ENCODE data around the gene SIPA1L3. TPM values are rescaled to one million over a fixed set of nuclear protein-coding genes. Genes with fewer than 3 reads are reported as not detected.
A peak's percentile ranks its signal among the peaks of the same experiment; 100 is the strongest.

Gene SIPA1L3
- total and polyA plus RNA-seq, 4 donors = 9.6 to 50.5 (median 27.6) TPM

DNA sequence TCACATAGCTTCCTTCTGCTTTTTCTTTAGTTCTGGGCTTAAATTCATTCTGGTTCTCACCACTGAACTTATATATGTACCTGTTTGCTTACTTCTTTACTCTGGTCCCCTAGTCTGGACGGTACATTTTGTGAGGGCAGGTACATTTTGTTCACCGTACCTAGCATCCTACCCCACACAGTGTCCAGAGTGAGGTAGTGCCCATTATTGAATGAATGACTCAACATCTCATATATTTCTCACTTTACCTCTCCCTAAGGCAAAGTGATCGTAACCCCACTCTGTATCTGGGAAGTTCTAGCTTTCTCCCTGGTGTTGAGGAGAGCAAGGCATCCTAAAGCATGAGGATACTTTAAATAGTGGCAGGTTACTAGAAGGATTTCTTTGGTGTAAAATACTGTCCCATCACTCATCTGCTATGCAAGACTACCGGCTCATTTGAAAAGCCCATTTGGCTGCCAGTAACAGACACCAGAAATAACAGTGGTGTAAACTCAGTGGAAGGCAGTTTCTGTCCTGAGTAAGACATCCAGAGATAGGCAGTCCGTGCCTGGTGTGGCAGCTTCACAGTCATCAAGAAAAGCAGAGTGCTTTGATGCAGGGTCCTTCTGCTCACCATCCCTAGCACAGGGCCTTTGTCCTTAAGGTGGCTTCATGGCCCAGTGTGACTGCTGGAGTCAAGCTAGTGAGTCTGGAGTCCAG is 111.8 kb downstream of the SIPA1L3 start:
- Histone ChIP-seq H3K4me3 (no peak overlapping the region), H3K4me1 (ENCODE audit: control insufficient read depth in 5 of 5, insufficient read depth in 5 of 5, low read length in 5 of 5) (peaks cover 0 to 20% (median 4%) of the 10 kb centered on the region in 5 donors), H3K27ac (ENCODE audit: low read depth in 1 of 2, low read length in 1 of 2) (no peak overlapping the region), H3K27me3 (ENCODE audit: control insufficient read depth in 3 of 3, insufficient read depth in 3 of 3, low read length in 2 of 3) (no peaks in the 10 kb centered on the region), H3K9ac (ENCODE audit: insufficient read depth in 1 of 2, low read length in 2 of 2) (no peak overlapping the region), H3K36me3 (ENCODE audit: control insufficient read depth in 4 of 4, insufficient read depth in 4 of 4, low read length in 4 of 4) (no peaks in the 10 kb centered on the region), H3K9me3 (ENCODE audit: control insufficient read depth in 4 of 4, insufficient read depth in 3 of 4, low read length in 3 of 4) (no peaks in the 10 kb centered on the region)
- TF ChIP-seq, protein P1, sequence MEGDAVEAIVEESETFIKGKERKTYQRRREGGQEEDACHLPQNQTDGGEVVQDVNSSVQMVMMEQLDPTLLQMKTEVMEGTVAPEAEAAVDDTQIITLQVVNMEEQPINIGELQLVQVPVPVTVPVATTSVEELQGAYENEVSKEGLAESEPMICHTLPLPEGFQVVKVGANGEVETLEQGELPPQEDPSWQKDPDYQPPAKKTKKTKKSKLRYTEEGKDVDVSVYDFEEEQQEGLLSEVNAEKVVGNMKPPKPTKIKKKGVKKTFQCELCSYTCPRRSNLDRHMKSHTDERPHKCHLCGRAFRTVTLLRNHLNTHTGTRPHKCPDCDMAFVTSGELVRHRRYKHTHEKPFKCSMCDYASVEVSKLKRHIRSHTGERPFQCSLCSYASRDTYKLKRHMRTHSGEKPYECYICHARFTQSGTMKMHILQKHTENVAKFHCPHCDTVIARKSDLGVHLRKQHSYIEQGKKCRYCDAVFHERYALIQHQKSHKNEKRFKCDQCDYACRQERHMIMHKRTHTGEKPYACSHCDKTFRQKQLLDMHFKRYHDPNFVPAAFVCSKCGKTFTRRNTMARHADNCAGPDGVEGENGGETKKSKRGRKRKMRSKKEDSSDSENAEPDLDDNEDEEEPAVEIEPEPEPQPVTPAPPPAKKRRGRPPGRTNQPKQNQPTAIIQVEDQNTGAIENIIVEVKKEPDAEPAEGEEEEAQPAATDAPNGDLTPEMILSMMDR (IDR thresholded peaks at IDR 0.05; ENCODE audit: control extremely low read depth, extremely low read depth) = no peak
- DNase-seq = no peak
- WGBS, 2 donors = 74 to 88% methylated on average over 5 of the region's 5 CpGs
- no peak for ATAC-seq (ENCODE audit: insufficient read depth, low FRiP score)

GRCh38 chr19:38019396-38019724 is 112.4 kb downstream of the SIPA1L3 start:
- Histone ChIP-seq H3K9ac (ENCODE audit: insufficient read depth in 1 of 2, low read length in 2 of 2) (no peak overlapping the region), H3K4me3 (no peak overlapping the region), H3K4me1 (ENCODE audit: control insufficient read depth in 5 of 5, insufficient read depth in 5 of 5, low read length in 5 of 5) (peaks cover 0 to 21% (median 4%) of the 10 kb centered on the region in 5 donors), H3K9me3 (ENCODE audit: control insufficient read depth in 4 of 4, insufficient read depth in 3 of 4, low read length in 3 of 4) (no peaks in the 10 kb centered on the region), H3K27me3 (ENCODE audit: control insufficient read depth in 3 of 3, insufficient read depth in 3 of 3, low read length in 2 of 3) (no peaks in the 10 kb centered on the region), H3K36me3 (ENCODE audit: control insufficient read depth in 4 of 4, insufficient read depth in 4 of 4, low read length in 4 of 4) (no peaks in the 10 kb centered on the region), H3K27ac (ENCODE audit: low read depth in 1 of 2, low read length in 1 of 2) (peak overlapping the region in 1 of 2 donors; percentile 1)
- DNase-seq = no peak
- ATAC-seq (ENCODE audit: insufficient read depth, low FRiP score) = no peak
- WGBS, 2 donors = 75 to 84% methylated on average over 2 of the region's 2 CpGs
- TF ChIP-seq, protein P1 (IDR thresholded peaks at IDR 0.05; ENCODE audit: control extremely low read depth, extremely low read depth) = no peak

- TF ChIP-seq, protein P1 (IDR thresholded peaks at IDR 0.05; ENCODE audit: control extremely low read depth, extremely low read depth) = no peak
- Histone ChIP-seq H3K4me1 (ENCODE audit: control insufficient read depth in 5 of 5, insufficient read depth in 5 of 5, low read length in 5 of 5) (peaks cover 0 to 21% (median 4%) of the 10 kb centered on the region in 5 donors), H3K9ac (ENCODE audit: insufficient read depth in 1 of 2, low read length in 2 of 2) (no peak overlapping the region), H3K27me3 (ENCODE audit: control insufficient read depth in 3 of 3, insufficient read depth in 3 of 3, low read length in 2 of 3) (no peaks in the 10 kb centered on the region), H3K27ac (ENCODE audit: low read depth in 1 of 2, low read length in 1 of 2) (peak overlapping the region in 1 of 2 donors; percentile 46), H3K9me3 (ENCODE audit: control insufficient read depth in 4 of 4, insufficient read depth in 3 of 4, low read length in 3 of 4) (no peaks in the 10 kb centered on the region), H3K36me3 (ENCODE audit: control insufficient read depth in 4 of 4, insufficient read depth in 4 of 4, low read length in 4 of 4) (no peaks in the 10 kb centered on the region), H3K4me3 (no peak overlapping the region)
- DNase-seq (no peak), ATAC-seq (ENCODE audit: insufficient read depth, low FRiP score) (no peak)
- WGBS, 2 donors = 19 to 41% methylated on average over 4 of the region's 4 CpGs
Observed at GRCh38 chr19:38020311-38020710, 113.3 kb downstream of the SIPA1L3 start.

DNA sequence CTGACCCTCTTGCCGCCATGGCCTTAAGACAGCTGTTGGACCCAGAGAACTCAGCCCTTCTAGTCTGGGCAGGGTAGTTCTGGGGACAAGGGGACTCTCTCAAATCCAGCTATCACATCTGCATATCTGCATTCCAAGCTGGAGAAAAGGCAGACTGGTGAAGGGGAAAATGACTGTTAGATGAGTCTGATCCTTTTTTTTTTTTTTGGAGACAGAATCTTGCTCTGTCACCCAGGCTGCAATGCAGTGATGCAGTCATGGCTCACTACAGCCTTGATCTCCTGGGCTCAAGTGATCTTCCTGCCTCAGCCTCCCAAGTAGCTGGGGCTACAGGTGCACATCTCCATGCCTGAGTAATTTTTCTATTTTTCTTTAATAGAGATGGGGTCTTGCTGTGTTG is 114.3 kb downstream of the SIPA1L3 start:
- no peaks in the 10 kb centered on the region for H3K36me3 ChIP-seq (ENCODE audit: control insufficient read depth in 4 of 4, insufficient read depth in 4 of 4, low read length in 4 of 4)
- peaks cover 0 to 23% (median 4%) of the 10 kb centered on the region in 5 donors for H3K4me1 ChIP-seq (ENCODE audit: control insufficient read depth in 5 of 5, insufficient read depth in 5 of 5, low read length in 5 of 5)
- no peak overlapping the region for H3K9ac ChIP-seq (ENCODE audit: insufficient read depth in 1 of 2, low read length in 2 of 2)
- WGBS, 2 donors = 86 to 93% methylated on average over 1 of the region's 1 CpG
- H3K27ac ChIP-seq (ENCODE audit: low read depth in 1 of 2, low read length in 1 of 2) = no peak overlapping the region
- H3K27me3 ChIP-seq (ENCODE audit: control insufficient read depth in 3 of 3, insufficient read depth in 3 of 3, low read length in 2 of 3) = no peaks in the 10 kb centered on the region
- H3K4me3 ChIP-seq = no peak overlapping the region
- ATAC-seq (ENCODE audit: insufficient read depth, low FRiP score) (no peak), DNase-seq (no peak)
- TF ChIP-seq, protein P1 (IDR thresholded peaks at IDR 0.05; ENCODE audit: control extremely low read depth, extremely low read depth) = no peak
- no peaks in the 10 kb centered on the region for H3K9me3 ChIP-seq (ENCODE audit: control insufficient read depth in 4 of 4, insufficient read depth in 3 of 4, low read length in 3 of 4)

Measured in lung (tissue), 12 donors.